DMS153 treated with DMSO at 0.1 percent for 48 hours (cell line): ENCODE results near the gene MBTPS1.
A peak's percentile ranks its signal among the peaks of the same experiment; 100 is the strongest.

ENCODE experiments used
- DNase-seq: peaks from one replicate; lab custom pipeline; 2025; ENCODE audit not compliant: unreplicated experiment; lab: John Stamatoyannopoulos, UW

Gene MBTPS1

DNA sequence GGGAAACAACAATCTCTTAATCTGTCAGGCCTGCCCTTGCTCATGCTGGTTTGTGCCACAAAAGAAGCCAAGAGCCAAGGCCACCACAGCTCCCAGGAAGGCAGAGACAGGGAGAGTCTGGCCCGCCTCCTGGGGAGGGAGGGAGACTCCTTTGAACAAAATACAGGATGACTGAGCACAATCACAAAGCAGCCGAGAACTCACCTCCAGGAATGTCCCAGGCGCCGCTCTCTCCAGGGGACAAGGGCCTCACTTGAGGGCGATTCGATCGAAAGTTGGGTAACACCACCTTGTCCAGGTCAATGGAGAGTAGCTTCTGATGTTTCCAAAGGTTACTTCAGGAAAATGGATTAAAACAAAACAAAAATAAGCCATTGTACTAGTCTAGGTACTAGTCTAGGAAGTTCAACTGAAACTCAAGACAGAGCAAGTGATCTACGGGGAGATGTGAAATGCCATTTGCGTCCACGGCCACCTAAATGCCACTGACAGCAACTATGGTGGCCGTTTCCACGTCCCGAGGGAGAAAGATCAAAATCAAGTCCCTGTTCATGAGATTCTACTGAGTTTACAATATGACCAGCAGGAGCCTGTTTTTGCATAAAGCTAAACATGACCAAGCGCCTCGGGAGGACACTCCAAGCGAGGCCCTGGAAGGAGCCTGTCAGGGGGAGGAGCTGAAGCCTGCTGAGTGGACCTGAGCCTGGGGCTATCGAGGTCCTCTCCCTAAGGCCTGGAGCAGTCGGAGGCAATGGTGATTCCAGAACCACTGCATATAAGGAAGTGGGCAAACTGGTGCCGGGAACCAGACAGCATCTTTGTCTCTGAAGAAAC is 60.7 kb downstream of the MBTPS1 start:
- no peak for DNase-seq

DNA sequence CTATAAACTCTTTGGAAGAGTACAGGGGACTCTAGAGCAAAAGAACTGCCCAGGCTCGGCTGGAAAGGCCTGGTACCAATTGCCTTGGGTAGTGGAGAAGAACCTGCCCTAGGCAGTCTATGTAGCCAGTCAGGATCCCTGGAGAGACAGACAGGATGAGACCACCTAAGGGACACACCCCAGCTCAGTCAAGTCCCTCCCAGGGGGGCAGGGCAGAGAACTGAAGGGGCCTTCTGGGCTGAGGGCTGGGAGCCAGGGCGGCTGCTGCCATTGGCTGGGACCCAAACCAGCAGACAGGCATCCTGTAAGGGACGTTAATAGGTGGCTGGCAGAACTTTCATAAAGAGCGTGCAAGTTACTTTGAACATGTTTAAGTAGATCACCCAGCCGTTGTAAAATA is 61.4 kb downstream of the MBTPS1 start:
- DNase-seq = no peak

DNA sequence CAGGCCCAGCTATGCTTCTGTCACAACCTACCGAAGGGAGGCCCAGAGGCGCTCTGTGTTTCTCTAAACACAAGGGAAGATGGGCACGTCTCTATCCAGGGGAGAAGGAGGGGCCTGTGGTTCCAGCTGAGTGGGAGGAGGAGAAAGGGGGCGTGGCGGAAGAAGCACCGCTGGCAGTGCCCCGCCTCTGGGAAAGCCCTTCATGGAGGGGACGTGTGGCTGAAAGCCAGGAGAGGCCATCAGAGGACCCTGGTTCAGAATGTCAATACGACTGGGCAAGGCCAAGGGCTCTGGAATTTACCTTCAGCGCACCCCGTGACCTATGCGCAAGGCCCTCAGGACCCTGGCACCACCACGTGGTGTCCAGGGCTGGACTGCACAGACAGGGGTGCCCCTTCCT is 61.8 kb downstream of the MBTPS1 start:
- no peak for DNase-seq

DNA sequence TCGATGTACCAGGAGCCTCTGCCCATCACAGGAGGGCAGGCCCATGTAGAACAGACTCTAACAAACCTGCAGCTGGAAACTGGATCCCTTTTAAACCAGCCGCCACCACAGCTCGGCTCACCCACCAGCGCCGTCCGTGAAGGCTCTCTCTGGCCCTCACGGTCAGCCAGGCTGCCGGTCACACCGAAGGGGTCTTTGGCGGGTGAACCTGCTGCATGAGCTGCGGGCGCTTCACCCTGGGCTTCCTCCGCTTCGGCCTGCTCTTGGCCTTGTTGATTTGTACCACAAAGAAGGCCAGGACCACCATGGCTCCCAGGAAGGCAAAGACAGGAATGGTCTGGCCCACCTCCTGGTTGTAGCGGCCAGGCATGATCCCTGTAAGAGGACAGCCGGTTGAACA is 62.5 kb downstream of the MBTPS1 start:
- no peak for DNase-seq

DNA sequence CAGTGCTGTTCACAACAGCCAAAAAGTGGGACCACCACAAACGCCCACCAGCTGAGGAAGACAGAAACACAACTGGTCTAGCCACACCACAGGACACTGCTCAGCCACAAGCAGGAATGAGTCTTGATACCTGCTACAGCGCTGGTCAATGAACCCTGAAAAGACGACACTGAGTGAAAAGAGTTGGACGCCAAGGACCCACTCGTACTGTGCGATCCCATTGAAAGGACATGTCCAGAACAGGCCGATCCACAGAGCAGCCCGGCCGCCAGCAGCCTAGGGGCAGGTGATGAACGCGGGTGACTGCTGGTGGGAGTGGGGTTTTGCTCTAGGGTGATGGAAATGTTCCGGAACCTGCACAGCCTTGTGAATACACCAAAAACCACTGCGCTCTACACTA is 63.5 kb downstream of the MBTPS1 start:
- DNase-seq = no peak

DNA sequence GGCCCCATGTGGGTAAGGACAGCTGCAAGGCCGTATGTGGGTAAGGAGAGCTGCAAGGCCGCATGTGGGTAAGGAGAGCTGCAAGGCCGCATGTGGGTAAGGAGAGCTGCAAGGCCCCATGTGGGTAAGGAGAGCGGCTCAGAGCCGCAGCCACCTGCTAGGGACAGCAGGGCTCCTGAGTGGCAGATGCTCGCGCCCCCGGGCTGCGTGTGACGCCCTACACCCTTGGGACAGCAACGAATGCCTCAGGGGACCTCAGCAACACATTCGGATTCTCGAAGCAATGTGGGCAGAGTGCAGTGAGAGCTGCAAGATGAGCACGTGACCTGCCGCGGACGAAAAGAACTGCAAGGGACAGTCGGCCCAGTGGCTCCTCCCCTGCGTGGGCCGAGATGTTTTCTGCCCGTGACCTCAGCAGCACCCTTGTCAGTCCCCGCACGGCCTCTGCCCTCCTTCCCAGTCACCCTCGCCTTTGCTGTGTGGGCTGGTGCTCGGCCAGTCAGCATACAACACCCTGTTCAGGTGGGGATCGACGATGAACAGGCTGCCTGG is 64.6 kb downstream of the MBTPS1 start:
- DNase-seq = no peak

DNA sequence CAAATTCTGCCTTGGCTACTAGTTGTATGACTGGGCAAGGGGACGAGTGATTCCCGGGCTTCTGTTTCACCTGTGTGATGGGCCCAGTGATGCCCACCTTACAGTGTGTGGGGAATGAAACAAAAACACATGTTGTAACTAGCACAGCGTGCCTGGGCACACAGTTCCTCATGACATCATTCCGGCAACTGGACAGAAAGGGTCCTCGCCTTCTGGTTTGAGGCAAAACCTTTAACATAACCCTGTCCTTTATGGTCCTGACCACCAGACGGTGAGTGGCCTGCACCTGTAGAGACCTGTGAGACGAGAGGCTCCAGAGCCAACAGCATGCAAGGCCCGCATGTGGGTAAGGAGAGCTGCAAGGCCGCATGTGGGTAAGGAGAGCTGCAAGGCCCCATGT is 66.4 kb downstream of the MBTPS1 start:
- no peak for DNase-seq

DNA sequence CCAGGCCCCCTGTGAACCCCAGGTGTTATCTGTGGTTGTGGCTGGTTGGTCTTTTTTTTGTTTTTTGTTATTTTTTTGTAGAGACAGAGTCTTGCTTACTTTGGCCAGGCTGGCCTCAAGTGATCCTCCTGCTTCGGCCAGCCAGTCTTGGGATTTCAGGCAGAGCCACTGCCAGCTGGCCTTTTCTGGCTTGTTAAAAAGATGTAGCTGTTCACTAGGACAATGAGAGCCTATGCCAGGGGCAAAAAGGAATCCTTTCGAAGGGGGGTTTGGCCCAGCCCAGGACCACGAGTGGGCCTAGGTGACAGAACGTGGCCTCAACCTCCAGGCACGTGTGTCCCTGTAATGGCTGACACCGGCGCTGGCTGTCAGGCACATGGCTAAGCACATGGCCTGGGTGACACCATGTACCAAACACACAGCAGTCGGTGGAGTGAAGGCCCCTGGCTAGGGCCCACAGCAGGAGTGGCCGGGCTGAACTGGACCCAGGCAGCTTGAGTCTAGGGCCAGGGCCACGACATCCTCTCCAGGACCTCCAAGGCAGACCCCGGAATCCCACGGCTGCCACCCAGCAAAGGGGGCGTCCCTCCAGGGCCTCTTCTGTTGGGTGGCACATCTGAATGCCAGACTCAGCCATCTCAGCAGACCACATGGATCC is 67.2 kb downstream of the MBTPS1 start:
- no peak for DNase-seq

DNA sequence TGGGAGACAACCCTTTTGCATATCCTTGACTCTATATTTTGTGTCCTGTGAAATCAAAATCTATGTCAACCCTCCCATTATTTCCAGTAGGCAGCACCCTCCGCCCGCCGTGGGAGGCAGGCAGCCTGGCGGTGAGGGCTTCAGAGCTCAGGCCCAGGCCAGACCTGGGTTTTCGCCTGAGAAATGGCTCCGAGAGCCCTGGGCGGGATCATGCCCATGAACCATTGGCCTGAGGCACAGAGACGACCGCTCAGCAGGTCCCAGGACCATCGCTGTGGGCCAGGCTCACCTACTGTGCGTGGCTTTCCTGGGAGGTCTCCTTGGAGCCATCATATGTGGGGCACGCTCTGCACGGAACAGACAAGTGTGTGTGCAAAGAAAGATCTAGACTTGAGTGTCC is 67.9 kb downstream of the MBTPS1 start:
- no peak for DNase-seq

DNA sequence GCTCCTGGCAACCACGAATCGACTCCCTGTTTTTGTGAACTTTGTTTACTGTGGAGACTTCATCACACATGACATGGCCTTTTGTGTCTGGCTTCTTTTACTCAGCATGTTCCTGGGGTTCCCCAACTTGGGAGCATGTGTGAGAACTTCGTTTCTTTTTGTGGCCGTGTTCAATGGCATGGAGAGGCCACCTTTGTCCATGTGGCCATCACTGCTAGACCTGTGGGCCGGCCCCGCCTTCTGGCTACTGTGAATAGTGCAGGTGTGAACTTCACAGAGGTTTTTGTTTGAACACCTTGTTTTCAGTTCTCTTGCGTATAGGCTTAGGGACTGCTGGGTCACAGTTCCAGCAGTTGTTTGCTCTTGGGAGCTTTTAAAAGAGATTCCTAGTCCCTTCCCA is 68.5 kb downstream of the MBTPS1 start:
- no peak for DNase-seq

DNA sequence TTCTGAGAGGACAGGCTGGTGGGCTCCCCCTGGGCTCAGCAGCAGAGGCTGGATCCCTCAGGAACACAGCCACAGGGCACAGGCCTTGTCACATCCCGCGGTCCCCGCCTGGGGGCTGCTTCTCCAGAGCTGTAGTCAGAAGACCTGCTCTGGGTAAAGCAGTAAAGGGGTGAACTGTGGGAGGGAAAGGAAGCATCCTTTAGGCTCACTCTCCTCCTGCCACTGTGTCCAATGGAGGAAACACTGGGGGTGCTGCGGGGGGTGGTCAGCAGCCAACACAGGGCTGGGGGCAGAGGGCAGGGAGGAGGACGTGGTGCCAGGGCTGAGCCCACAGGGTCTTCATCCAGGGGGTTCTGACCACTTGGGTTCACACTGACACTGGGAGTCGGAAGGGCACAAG is 69.1 kb downstream of the MBTPS1 start:
- no peak for DNase-seq

DNA sequence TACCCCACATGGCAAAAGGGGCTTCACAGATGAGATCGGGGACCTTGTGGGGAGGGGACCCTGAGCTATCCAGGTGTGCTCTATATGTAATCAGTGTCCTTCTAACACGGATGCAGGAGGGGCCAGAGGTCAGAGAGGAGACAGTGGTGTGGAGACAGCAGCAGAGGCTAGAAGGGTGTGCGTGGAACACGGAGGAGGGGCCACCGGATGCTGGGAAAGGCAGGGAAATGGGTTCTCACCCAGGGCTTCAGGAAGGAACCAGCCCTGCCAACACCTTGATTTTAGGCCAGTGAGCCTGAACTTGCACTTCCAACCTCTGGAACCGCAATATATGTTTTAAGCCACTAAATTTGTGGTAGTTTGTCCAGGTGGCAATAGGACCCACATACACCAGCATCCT is 69.5 kb downstream of the MBTPS1 start:
- no peak for DNase-seq

DNA sequence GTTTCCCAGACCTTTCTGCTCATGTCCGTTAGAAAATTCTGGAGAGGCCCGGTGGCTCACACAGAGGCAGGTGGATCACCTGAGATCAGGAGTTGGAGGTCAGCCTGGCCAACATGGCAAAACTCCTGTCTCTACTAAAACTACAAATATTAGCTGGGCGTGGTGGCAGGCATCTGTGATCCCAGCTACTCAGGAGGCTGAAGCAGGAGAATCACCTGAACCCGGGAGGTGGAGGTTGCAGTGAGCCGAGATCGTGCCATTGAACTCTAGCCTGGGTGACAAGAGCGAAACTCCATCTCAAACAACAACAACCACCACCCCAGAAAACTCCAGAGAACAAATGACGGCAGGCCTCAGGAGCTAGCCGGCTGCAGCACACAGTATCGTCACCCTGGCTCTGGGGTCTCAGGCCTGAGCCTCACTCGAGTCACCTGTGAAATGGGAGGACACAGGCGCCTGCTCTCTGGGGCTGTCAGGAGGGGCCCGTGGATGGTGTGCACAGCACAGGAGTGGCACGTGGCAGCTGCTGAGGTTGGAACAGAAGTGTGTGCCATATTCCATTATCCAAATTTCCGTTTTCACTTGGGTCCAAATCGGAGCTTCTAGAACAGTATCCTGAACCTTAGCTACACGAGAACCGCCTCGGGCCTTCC is 70.8 kb downstream of the MBTPS1 start:
- no peak for DNase-seq

DNA sequence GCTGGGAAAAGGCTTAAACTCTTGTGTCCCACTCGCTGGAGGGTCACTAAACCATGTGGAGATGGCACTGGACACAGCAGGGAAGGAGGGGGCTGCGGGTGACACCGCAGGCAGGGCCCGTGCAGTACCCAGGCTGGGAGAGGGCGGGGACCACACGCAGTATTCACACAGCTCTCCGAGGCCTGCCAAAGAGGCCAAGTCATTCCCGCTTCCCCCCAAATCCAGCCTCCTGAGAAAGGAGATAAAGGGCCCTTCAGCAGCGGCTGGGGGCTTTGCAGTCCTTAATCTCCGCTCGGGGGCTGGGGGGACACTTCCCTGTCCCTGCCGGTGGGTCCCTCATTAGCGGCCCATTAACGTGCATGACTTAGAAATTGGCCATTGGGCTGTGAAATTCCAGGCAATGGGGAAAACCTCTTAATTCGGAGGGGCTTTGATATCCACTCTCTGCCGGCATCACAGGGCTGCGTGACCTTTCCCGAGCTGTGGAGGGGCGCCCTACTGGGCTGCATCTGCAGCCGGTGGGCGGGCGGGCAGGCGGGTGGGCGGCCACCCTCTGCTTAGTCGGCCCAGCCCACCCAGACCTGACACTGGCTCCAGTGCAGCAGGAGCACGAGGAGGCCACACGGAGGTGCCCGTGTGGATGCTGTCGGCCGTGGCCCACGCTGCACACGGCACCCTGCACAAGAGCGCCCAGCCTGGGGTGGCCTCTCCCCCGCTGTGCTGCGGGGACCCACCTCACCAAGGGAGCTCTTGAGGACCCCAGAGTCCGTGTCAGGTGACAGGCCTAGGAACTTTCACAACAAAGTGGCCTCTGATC is 71.5 kb downstream of the MBTPS1 start:
- no peak for DNase-seq

DNA sequence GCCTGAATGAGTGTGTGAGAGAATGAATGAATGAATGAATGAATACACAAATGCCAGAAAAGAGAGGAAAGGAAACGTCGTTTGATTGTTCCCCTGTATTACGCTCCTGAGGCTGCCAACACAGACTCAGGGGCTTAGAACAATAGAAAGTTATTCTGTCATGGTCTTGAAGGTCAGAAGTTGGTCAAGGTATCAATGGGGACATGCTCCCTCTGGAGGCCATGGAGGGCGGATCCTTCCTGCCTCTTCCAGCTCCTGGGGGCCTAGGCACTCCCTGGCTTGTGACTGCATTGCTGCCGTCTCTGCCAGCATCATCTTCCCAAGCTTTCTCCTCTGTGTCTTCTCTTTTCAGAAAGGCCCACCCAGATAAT is 72.6 kb downstream of the MBTPS1 start:
- no peak for DNase-seq

DNA sequence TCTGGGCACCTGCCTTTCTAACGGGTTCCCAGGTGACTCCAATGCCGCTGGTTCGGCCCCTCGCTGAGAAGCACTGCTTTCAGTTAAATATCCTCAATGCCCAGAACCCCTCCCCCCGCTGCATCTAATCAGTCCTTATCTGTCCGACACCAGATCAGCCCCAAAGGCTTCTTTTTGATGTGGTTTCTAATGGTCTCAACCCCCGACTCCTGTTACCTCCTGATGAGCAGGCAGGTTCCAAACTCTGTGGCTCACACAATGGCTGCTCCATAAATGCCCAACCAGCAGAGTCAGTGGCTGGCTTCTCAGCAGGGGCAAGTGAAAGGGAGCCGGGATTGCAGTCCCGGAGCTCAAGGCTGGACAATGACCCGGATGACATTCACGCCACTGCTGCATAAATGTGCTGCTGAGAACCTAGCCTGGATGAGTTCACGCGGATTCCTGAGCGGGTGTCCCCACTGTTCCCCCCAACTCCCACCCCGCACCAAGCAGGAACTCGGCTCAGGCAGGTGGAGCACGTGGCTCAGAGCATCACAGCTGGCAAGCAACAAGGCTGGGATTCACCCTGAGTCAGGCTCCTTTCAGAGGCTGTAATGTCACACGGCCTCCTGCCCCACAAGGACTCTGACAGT is 73.1 kb downstream of the MBTPS1 start:
- DNase-seq = no peak

DNA sequence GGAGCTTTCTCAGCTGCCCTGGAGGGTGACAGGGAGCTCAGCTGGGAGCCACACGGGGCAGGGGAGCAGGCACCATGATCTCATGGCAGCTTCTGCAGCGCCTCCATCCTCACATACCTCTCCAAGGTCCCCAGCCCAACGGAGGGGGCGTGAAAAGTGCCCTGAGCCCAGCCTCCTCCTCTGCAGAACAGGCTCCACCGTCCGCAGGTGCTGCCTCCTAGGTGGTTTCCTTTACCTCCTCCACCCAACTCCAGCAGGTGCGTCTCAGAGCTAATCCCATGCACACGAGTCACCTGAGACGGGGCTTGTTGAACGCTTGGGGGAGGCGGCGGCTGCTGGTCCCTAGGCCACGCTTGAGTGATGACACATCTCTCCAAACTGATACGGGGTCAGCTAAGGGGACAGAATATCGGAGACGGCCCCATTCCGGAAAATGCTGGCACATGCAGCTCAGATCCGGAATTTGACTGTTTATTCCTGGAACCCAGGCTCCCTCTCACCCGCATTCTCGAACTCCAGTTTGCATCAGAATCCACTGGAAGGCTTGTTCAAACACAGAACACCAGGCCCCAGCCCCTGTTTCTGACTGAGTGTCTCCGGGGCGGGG is 73.8 kb downstream of the MBTPS1 start:
- DNase-seq = peak; percentile 18

DNA sequence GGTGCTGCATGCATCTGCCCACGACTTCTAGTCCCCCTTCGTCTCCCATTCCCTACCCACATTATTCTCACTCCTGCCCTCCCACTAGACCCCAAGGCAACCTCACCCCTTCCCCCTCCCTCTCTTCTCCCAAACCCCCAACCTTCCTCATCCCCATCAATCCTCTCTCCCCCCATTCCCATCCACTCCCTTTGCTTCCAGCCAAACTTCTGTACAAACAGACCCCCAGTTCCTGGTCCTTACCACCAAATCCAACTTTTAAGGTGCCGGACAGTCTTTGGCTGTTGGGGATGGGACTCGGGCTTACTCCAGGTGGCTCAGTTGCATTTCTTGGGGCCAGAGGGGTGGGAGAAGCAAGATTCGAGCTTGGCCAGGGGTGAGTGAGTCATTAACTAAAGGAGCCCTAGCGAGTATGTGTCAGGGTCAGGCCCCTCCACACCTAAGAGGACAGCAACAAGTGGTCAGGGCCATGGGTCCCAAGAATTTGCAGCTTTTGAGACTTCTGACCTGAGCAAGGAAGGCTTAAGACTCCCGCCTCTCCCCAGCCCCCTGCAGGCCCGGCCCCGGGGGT is 74.3 kb downstream of the MBTPS1 start, which contains the start of gene SLC38A8:
SLC38A8 (minus strand) TSS at position 488 of the 571 bp plus-strand sequence. CDS start 638 bp downstream, outside the sequence.
- no peak for DNase-seq

DNA sequence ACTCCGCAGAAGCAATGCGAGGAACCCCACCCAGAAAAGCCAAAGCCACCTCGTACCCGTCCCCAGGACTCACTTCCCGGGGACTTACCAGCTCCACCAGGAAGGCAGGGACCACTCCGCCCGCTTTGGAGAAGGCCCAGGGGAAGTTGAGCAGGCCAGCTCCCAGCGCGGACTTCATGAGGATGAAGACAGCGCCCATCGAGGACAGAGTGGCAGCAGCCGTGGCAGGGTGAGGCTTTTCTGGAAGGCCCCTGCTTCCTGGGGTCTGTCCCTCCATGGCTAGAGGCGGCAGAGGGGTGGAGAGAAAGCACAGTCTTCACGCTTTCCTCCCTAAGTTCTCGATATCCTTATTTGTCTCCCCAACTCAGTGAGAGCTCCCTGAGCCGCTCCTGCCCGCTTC is 74.9 kb downstream of the MBTPS1 start:
- no peak for DNase-seq
